GM12873 (cell line): ENCODE measurements around the gene LYRM2.
A peak's percentile ranks its signal among the peaks of the same experiment; 100 is the strongest.

Experiments used
- TF ChIP-seq, protein P1 (sequence below): IDR thresholded peaks from 2 replicates; pipeline ENCODE4 v1.5.1; 2012; ENCODE audit warnings: low read depth, mild to moderate bottlenecking, moderate library complexity, low read length, control low read depth; ENCODE audit not compliant: insufficient read depth; ENCODE audit errors: missing control alignments

The LYRM2 gene

DNA sequence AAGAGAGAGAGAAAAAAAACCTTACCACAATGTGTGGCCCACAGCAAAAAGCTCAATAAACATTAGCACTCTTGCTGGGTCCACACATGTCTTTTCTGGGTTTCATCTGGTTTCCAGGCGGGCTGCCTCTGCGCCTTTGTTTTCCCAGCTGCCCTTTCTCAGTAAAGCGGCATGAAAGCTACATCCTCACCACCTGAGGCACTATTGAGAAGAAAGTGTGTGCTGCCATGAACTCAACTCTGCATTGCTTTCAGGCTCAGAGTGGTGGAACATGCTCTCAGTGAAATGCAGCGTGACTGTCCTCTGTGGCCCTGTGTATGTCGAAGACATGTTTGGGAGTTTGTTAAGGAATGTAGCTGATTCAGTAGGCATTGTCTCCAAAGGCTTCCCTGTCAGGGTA lies 102.3 kb downstream of the LYRM2 start:
- TF ChIP-seq, protein P1, sequence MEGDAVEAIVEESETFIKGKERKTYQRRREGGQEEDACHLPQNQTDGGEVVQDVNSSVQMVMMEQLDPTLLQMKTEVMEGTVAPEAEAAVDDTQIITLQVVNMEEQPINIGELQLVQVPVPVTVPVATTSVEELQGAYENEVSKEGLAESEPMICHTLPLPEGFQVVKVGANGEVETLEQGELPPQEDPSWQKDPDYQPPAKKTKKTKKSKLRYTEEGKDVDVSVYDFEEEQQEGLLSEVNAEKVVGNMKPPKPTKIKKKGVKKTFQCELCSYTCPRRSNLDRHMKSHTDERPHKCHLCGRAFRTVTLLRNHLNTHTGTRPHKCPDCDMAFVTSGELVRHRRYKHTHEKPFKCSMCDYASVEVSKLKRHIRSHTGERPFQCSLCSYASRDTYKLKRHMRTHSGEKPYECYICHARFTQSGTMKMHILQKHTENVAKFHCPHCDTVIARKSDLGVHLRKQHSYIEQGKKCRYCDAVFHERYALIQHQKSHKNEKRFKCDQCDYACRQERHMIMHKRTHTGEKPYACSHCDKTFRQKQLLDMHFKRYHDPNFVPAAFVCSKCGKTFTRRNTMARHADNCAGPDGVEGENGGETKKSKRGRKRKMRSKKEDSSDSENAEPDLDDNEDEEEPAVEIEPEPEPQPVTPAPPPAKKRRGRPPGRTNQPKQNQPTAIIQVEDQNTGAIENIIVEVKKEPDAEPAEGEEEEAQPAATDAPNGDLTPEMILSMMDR = peak; percentile 4

DNA sequence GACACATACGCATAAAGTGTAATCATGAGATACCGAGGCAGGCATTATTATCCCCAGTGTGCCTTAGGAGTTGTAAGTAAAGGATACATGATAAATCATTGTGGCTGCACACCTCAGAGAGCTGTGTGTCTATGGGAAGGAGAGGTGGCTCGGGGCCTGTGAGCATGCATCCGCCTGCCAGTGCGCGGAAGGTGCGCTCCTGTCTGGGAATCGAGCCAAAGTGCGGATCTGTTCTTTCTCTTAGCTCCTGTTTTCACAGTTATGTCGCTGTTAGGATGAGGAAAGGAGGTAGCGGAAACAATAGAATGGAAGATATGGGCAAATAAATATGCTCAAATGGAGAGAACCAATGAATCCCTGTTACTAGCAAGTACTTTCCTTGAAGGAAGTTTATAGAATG lies 107.6 kb downstream of the LYRM2 start:
- TF ChIP-seq, protein P1 = no peak

DNA sequence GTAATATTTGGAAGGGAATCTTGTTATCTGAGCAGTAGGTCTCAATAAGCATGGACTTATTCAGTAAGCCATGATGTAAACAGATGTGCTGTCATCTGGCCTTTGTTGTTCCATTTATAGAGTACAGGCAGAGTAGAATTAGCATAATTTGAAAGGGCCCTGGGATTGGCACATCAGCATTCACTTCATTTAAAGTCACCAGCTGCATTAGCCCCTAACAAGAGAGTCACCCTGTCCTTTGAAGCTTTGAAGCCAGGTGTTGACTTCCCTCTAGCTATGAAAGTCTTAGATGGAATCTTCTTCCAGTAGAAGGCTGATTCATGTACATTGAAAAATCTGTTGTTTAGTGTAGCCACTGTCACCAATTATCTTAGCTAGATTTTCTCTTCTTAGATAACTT lies 109.7 kb downstream of the LYRM2 start:
- TF ChIP-seq, protein P1 = no peak

DNA sequence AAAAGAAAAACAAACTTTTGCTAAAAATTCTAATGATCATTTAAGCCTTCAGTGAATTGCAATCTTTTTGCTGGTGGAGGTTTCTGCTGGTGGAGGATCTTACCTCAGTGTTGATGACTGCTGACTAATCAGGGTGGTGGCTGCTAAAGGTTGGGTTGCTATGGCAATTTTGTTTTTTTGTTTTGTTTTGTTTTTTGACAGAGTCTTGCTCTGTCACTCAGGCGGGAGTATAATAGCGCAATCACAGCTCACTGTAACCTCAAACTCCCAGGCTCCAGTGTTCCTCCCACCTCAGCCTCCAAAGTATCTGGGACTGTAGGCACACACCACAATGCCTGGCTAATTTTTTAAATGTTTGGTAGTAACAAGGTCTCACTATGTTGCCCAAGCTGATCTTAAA lies 110.9 kb downstream of the LYRM2 start:
- TF ChIP-seq, protein P1 = no peak

DNA sequence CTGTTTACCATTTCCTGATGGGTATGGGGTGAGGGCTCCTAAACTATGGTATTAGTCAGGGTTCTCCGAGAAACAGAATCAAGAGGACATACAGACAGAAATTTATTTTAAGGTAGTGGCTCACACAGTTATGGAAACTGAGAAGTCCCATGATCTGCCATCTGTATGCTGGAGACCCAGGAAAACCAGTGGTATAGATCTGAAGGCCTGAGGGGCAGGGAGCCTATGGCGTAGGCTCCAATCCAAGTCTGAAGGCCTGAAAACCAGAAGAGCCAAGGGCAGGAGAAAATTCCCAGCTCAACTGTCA lies 112.0 kb downstream of the LYRM2 start:
- TF ChIP-seq, protein P1 = no peak

DNA sequence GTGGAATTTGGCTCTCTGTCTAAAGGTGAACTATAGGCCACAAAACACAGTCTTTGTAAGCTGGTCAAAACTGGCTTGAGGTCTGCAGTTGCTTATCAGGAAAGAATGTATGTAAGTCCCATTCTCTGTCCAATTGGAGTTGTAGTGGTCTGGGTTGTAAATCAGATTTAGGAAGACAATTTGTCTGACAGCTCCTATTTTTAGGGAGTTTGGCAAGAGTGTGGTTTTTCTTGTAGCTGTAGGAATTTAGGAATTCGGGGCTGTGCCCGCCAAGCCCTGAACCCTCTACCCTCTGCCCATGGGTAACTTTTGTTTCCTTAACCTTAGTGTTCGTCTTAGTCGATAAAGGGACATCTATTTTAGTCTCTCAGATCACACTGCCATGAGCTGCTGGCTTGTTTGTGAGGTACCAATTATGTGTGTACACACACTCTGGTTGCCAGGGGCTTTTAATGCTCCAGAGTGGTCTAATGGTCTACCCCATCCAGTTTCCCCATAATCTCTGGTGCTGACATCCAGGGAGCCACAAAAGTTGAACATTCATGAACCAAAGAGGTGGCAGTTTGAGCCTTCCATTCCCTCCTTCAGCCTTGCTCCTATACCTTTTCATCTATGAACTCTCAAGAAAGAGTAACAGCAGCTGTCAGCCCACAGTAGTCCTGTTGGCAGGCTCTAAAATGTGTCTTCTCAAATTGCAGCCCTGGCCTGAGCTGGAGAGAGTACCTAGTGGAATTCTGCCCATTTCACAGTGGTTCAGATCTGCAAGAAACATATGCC lies 112.6 kb downstream of the LYRM2 start:
- TF ChIP-seq, protein P1 = no peak

DNA sequence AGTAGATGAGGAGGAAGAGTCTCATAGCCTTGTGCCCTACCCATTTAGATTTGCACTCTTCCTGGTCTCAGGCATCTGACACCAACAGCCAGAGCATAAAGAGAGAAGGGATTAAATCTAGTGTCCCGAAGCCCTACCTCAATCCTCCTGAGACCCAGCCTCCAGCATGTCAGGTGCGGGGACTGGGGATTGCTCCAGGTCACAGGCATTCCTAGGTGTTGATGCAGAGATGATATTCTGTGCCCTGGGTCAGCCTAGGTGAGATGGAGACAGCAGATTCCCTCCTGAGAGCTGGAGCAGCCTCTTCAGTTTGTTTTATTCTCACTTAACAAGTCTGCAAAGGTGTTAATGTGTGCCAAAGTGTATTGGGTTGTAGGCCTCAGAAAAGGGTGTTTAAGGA lies 115.8 kb downstream of the LYRM2 start:
- TF ChIP-seq, protein P1 = no peak
